ENCODE data around the gene PTGES3L. TPM values are rescaled to one million over a fixed set of nuclear protein-coding genes. Genes with fewer than 3 reads are reported as not detected.

Gene PTGES3L
- total and polyA plus RNA-seq, 2 of the 13 experiments (the other 11 are each of a cell fraction or from before 2014, with no cell fraction given): 1.2 to 2.9 TPM

GRCh38 chr17:43010667-43011308 lies 30.9 kb upstream of the PTGES3L start (continued):
- TF ChIP-seq ZNF687 (CRISPR knock-in tag; IDR thresholded peaks at IDR 0.05) (no peak), TEF (CRISPR knock-in tag; IDR thresholded peaks at IDR 0.05) (no peak), IRF9 (CRISPR knock-in tag; IDR thresholded peaks at IDR 0.05; ENCODE audit: borderline replicate concordance) (no peak), ZNF550 (CRISPR knock-in tag; IDR thresholded peaks at IDR 0.05; ENCODE audit: borderline replicate concordance) (no peak), KAT8 (CRISPR knock-in tag; IDR thresholded peaks at IDR 0.05) (peak; percentile 64; the same call in 1 of the 2 replicates), HNF4A (CRISPR knock-in tag; IDR thresholded peaks at IDR 0.05) (peak; percentile 93), SNRNP70 (IDR thresholded peaks at IDR 0.05; ENCODE audit: low read depth, low read length) (no peak), FIP1L1 (IDR thresholded peaks at IDR 0.05; ENCODE audit: borderline replicate concordance, insufficient read depth, low read depth, low read length) (no peak), ISL2 (CRISPR knock-in tag; IDR thresholded peaks at IDR 0.05) (peak; percentile 37; the same call in 1 of the 2 replicates), DMTF1 (CRISPR knock-in tag; IDR thresholded peaks at IDR 0.05) (no peak), HOXA9 (CRISPR knock-in tag; IDR thresholded peaks at IDR 0.05; ENCODE audit: borderline replicate concordance) (no peak), ZNF441 (CRISPR knock-in tag; IDR thresholded peaks at IDR 0.05; ENCODE audit: borderline replicate concordance) (no peak), TFDP2 (CRISPR knock-in tag; IDR thresholded peaks at IDR 0.05) (no peak), MED1 (CRISPR knock-in tag; IDR thresholded peaks at IDR 0.05) (peak; percentile 88), FOSL1 (CRISPR knock-in tag; IDR thresholded peaks at IDR 0.05; ENCODE audit: borderline replicate concordance) (no peak), ZNF292 (CRISPR knock-in tag; IDR thresholded peaks at IDR 0.05; ENCODE audit: borderline replicate concordance, low read depth) (no peak; the same call in 1 of the 2 replicates), CENPT (CRISPR knock-in tag; IDR thresholded peaks at IDR 0.05; ENCODE audit: low read depth) (no peak)

All from HepG2 (cell line).